OCI-LY1 (cell line): ENCODE measurements around the gene DTX2.
"Not testable (repeated sequence)": the region's sequence is repeated elsewhere in the genome, so short reads cannot be mapped to it uniquely, and the experiment has no call there.

Source experiments
- EZH2 ChIP-seq: fragments of 200-600 bp; sonication (generic), shearing (Covaris generic); IDR thresholded peaks from 2 replicates; pipeline ENCODE4 v1.8.0; 2017; ENCODE audit warnings: borderline replicate concordance, mixed run types, mild to moderate bottlenecking, antibody characterized with exemption, low read length, moderate library complexity, mixed read lengths
- TF ChIP-seq, protein P1 (sequence below): fragments of 200-600 bp; sonication (generic), shearing (Covaris generic); IDR thresholded peaks from 2 replicates; pipeline ENCODE4 v1.5.1; 2017; ENCODE audit warnings: mild to moderate bottlenecking, antibody characterized with exemption, low read length, moderate library complexity, mixed read lengths

DNA sequence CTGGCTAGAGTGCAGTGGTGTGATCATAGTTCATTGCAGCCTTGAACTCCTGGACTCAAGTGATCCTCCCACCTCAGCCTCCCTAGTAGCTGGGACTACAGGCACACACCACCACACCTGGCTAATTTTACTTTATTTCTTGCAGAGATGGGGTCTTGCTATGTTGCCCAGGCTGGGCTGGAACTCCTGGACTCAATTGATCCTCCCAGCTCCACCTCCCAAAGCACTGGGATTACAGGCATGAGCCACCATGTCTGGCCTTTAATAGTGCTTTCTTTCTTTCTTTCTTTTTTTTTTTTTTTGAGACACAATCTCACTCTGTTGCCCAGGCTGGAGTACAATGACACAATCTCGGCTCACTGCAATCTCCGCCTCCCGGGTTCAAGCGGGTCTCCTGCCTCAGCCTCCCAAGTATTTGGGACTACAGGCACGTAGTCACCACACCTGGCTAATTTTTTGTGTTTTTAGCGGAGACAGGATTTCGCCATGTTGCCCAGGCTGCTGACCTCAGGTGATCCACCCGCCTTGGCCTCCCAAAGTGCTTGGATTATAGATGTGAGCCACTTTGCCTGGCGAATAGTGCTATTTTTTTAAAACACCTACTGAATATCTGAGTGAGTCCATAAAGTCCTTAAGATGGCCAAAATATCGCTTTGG lies 43.7 kb upstream of the DTX2 start:
- TF ChIP-seq, protein P1, sequence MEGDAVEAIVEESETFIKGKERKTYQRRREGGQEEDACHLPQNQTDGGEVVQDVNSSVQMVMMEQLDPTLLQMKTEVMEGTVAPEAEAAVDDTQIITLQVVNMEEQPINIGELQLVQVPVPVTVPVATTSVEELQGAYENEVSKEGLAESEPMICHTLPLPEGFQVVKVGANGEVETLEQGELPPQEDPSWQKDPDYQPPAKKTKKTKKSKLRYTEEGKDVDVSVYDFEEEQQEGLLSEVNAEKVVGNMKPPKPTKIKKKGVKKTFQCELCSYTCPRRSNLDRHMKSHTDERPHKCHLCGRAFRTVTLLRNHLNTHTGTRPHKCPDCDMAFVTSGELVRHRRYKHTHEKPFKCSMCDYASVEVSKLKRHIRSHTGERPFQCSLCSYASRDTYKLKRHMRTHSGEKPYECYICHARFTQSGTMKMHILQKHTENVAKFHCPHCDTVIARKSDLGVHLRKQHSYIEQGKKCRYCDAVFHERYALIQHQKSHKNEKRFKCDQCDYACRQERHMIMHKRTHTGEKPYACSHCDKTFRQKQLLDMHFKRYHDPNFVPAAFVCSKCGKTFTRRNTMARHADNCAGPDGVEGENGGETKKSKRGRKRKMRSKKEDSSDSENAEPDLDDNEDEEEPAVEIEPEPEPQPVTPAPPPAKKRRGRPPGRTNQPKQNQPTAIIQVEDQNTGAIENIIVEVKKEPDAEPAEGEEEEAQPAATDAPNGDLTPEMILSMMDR: not testable (repeated sequence)
- not testable (repeated sequence) for TF ChIP-seq EZH2
